ENCODE results near the gene MXRA8.

MXRA8 gene

DNA sequence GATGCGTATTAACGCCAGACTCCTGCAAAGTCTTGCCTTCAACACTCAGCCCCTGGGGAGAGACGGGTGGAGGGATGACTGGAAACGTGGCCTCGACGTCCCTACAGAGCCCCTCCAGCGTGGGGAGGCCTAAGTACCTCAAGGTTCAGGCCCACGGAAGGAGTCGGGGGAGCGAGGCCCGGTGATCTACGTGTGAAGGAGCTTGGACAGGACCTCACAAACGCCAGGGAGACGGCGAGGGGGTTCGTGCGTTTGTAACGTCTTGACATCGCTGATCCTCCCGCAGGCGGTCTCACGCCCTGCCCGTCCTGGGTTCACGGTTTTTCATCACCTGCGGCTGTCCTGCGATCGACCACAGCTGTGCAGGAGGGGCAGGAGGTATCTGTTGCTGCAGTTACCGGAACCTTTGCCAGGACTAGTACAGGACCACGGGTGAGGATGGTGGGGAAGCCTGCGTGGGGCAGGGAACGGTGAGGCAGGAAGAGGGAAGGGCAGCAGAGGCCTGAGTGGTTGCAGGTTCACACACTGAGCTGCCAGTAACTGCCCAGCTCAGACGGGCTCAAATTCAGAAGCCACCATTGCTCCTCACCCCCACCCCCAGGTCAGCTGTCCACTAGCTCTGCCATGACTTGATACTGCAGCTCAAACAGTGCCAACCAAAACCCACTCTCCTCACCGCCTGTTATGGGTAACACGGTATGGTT is 41.7 kb upstream of the MXRA8 start:
- Histone ChIP-seq H3K4me3 (ENCODE audit: low read length) (peak overlapping the region; percentile 100), H3K79me2 (ENCODE audit: low read length) (peaks cover 82% of the 10 kb centered on the region), H3K36me3 (replicated peaks; ENCODE audit: insufficient read depth, low read length) (peaks cover 11% of the 10 kb centered on the region), H3K27ac (ENCODE audit: low read length) (peak overlapping the region; percentile 61; the same call in 1 of the 2 replicates), H3K9ac (ENCODE audit: low read length) (peak overlapping the region; percentile 95), H3K9me2 (replicated peaks; ENCODE audit: insufficient read depth, low read length) (no peaks in the 10 kb centered on the region), H3K9me3 (replicated peaks; ENCODE audit: insufficient read depth, low read length) (no peaks in the 10 kb centered on the region), H3K4me1 (ENCODE audit: low read length) (peaks cover 14% of the 10 kb centered on the region), H3K27me3 (replicated peaks; ENCODE audit: insufficient read depth, low read length) (no peaks in the 10 kb centered on the region), H3K4me2 (ENCODE audit: low read depth, low read length) (peak overlapping the region; percentile 89), H4K20me1 (ENCODE audit: insufficient read depth, low read length) (no peaks in the 10 kb centered on the region), H3F3A (ENCODE audit: insufficient read depth, low read length) (peaks cover 13% of the 10 kb centered on the region), H2AFZ (ENCODE audit: low read length) (peak overlapping the region; percentile 83)
- TF ChIP-seq EZH2 (optimal IDR thresholded peaks at IDR 0.05; ENCODE audit: low read depth, low read length): no peak
- TF ChIP-seq, protein P1, sequence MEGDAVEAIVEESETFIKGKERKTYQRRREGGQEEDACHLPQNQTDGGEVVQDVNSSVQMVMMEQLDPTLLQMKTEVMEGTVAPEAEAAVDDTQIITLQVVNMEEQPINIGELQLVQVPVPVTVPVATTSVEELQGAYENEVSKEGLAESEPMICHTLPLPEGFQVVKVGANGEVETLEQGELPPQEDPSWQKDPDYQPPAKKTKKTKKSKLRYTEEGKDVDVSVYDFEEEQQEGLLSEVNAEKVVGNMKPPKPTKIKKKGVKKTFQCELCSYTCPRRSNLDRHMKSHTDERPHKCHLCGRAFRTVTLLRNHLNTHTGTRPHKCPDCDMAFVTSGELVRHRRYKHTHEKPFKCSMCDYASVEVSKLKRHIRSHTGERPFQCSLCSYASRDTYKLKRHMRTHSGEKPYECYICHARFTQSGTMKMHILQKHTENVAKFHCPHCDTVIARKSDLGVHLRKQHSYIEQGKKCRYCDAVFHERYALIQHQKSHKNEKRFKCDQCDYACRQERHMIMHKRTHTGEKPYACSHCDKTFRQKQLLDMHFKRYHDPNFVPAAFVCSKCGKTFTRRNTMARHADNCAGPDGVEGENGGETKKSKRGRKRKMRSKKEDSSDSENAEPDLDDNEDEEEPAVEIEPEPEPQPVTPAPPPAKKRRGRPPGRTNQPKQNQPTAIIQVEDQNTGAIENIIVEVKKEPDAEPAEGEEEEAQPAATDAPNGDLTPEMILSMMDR (IDR thresholded peaks at IDR 0.05; ENCODE audit: low read length): no peak
- no peak for TF ChIP-seq EZH2phosphoT487 (IDR thresholded peaks at IDR 0.05; ENCODE audit: low read length)
- peak; percentile 35 for DNase-seq

DNA sequence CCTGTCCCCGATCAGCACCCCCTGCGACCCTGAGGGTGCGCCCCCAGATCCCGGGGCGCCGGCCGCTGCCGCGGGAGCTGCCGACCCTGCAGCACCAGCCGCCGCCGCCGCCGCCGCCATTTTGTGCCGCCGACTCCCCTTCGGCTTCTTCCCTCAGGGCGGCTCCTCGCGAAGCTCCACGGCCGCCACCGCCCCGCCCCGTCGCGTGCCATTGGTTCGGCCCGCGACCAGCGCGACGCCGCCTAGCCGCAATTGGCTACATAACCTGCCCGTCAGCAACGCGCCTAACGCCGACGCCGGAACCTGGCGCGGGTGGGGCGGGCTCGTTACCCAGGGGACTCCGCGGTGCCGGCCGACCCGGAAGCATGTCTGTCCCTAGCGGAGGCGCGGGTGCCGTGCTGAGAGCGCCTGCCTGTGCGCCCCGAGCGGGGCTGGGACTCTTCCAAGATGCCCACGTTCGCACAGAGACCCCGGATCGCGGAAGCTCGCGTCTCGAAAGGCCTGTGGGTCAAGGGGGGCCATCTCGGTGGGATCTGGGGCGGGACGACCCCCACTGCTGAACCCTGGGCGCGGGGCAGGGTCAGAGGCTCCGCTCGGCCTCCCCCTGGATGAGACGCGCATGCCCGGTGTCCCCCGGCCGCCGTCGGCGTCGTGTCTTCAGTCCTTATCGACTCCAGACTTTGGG is 41.0 kb upstream of the MXRA8 start, which contains the start of gene CCNL2:
TSS of gene CCNL2 (minus strand) at position 149 of the 685 bp plus-strand sequence. CDS start at position 120, 29 bp downstream.
- H3K4me1 ChIP-seq (ENCODE audit: low read length): peaks cover 14% of the 10 kb centered on the region
- H3K9me3 ChIP-seq (replicated peaks; ENCODE audit: insufficient read depth, low read length): no peaks in the 10 kb centered on the region
- peak within 1 kb of the TSS; percentile 90 for H3K4me2 ChIP-seq (ENCODE audit: low read depth, low read length)
- H3K9me2 ChIP-seq (replicated peaks; ENCODE audit: insufficient read depth, low read length): no peaks in the 10 kb centered on the region
- TF ChIP-seq, protein P1 (IDR thresholded peaks at IDR 0.05; ENCODE audit: low read length): peak; percentile 43
- TF ChIP-seq EZH2 (optimal IDR thresholded peaks at IDR 0.05; ENCODE audit: low read depth, low read length): no peak
- no peak for TF ChIP-seq EZH2phosphoT487 (IDR thresholded peaks at IDR 0.05; ENCODE audit: low read length)
- peak within 1 kb of the TSS; percentile 100 for H3K4me3 ChIP-seq (ENCODE audit: low read length)
- H3K36me3 ChIP-seq (replicated peaks; ENCODE audit: insufficient read depth, low read length): peaks cover 11% of the 10 kb centered on the region
- peaks cover 76% of the 10 kb centered on the region for H3K79me2 ChIP-seq (ENCODE audit: low read length)
- no peaks in the 10 kb centered on the region for H3K27me3 ChIP-seq (replicated peaks; ENCODE audit: insufficient read depth, low read length)
- no peaks in the 10 kb centered on the region for H4K20me1 ChIP-seq (ENCODE audit: insufficient read depth, low read length)
- peak within 1 kb of the TSS; percentile 61; the same call in 1 of the 2 replicates for H3K27ac ChIP-seq (ENCODE audit: low read length)
- peak within 1 kb of the TSS; percentile 97 for H3K9ac ChIP-seq (ENCODE audit: low read length)
- H3F3A ChIP-seq (ENCODE audit: insufficient read depth, low read length): peaks cover 13% of the 10 kb centered on the region
- peak within 1 kb of the TSS; percentile 83 for H2AFZ ChIP-seq (ENCODE audit: low read length)
- DNase-seq: peak; percentile 99

DNA sequence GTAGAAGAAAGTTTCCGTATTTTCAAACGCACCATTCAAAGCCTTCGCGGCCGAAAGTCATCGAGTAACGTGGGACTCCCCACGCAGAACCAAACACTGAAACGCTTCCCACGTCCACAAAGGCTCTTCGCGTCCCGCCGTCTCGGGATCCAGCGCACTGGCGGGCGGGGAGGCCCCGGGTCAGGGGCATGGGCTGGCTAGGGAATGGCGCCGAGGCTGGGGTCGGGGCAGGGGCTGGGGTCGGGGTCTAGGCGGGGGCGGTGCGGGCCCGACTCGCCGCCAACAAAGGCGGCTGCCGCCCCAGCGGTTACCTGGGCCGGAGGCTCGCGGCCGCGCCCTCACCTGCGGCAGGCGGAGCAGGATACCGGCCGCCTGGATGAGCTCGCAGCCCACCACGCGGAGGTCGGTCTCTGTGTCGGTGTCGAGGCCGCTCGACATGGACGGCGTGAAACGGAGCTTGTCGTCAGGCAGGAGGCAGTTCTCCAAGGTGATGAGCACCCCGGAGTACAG is 40.4 kb upstream of the MXRA8 start:
- Histone ChIP-seq H4K20me1 (ENCODE audit: insufficient read depth, low read length) (no peaks in the 10 kb centered on the region), H3K4me3 (ENCODE audit: low read length) (peak overlapping the region; percentile 99), H3K27me3 (replicated peaks; ENCODE audit: insufficient read depth, low read length) (no peaks in the 10 kb centered on the region), H3K9ac (ENCODE audit: low read length) (peak overlapping the region; percentile 97), H3K79me2 (ENCODE audit: low read length) (peaks cover 79% of the 10 kb centered on the region), H3K9me3 (replicated peaks; ENCODE audit: insufficient read depth, low read length) (no peaks in the 10 kb centered on the region), H3K27ac (ENCODE audit: low read length) (peak overlapping the region; percentile 33; the same call in 1 of the 2 replicates), H3K4me1 (ENCODE audit: low read length) (peaks cover 14% of the 10 kb centered on the region), H2AFZ (ENCODE audit: low read length) (0 out of 2 replicates have a peak overlapping the region, but pooled peaks have one; percentile 42), H3K4me2 (ENCODE audit: low read depth, low read length) (peak overlapping the region; percentile 90), H3K9me2 (replicated peaks; ENCODE audit: insufficient read depth, low read length) (no peaks in the 10 kb centered on the region), H3K36me3 (replicated peaks; ENCODE audit: insufficient read depth, low read length) (peaks cover 11% of the 10 kb centered on the region), H3F3A (ENCODE audit: insufficient read depth, low read length) (peaks cover 11% of the 10 kb centered on the region)
- DNase-seq: no peak
- TF ChIP-seq EZH2phosphoT487 (IDR thresholded peaks at IDR 0.05; ENCODE audit: low read length) (no peak), EZH2 (optimal IDR thresholded peaks at IDR 0.05; ENCODE audit: low read depth, low read length) (no peak)
- TF ChIP-seq, protein P1 (IDR thresholded peaks at IDR 0.05; ENCODE audit: low read length): no peak
